Parathyroid adenoma (tissue), 2 donors: ENCODE results near the gene ATN1.

Experiments
- H2AFZ ChIP-seq: fragments of 300-600 bp; sonication (generic); one replicate; pipeline ENCODE4 v1.7.0; 2017; ENCODE audit warnings: antibody characterized with exemption, mild to moderate bottlenecking
- H3K27ac ChIP-seq: fragments of 300-600 bp; sonication (generic); one replicate; pipeline ENCODE4 v1.7.0; 2017
- H3K27me3 ChIP-seq: fragments of 300-600 bp; sonication (generic); one replicate; pipeline ENCODE4 v1.7.0; 2017; ENCODE audit warnings: low read length; ENCODE audit not compliant: control insufficient read depth, insufficient read depth
- H3K36me3 ChIP-seq: fragments of 300-600 bp; sonication (generic); one replicate; pipeline ENCODE4 v1.7.0; 2017; ENCODE audit warnings: low read length; ENCODE audit not compliant: control insufficient read depth, insufficient read depth
- H3K4me1 ChIP-seq: fragments of 300-600 bp; sonication (generic); one replicate; pipeline ENCODE4 v1.7.0; 2017; ENCODE audit warnings: control low read depth
- H3K4me2 ChIP-seq: fragments of 300-600 bp; sonication (generic); one replicate; pipeline ENCODE4 v1.7.0; 2017; ENCODE audit warnings: low read length
- H3K4me3 ChIP-seq: fragments of 300-600 bp; sonication (generic); one replicate; pipeline ENCODE4 v1.7.0; 2017; ENCODE audit warnings: low read depth, low read length
- H3K79me2 ChIP-seq: fragments of 300-600 bp; sonication (generic); one replicate; pipeline ENCODE4 v1.7.0; 2017; ENCODE audit warnings: control low read depth
- H3K9ac ChIP-seq: fragments of 300-600 bp; sonication (generic); one replicate; pipeline ENCODE4 v1.7.0; 2017; ENCODE audit warnings: mild to moderate bottlenecking
- H3K9me3 ChIP-seq: fragments of 300-600 bp; sonication (generic); one replicate; pipeline ENCODE4 v1.7.0; 2017; ENCODE audit warnings: low read length; ENCODE audit not compliant: control insufficient read depth
- CTCF ChIP-seq: fragments of 300-600 bp; sonication (generic); IDR thresholded peaks from one replicate; pipeline ENCODE4 v1.7.0; 2017; ENCODE audit warnings: antibody characterized with exemption, mild to moderate bottlenecking
- donor health status: primary hyperparathyroidism.

The ATN1 gene

GRCh38 chr12:6963791-6964413 lies 36.1 kb downstream of the ATN1 start:
- Histone ChIP-seq H3K4me3 (peak overlapping the region; percentile 99), H3K27ac (peak overlapping the region; percentile 98), H3K9me3 (no peaks in the 10 kb centered on the region), H3K4me1 (peaks cover 21% of the 10 kb centered on the region), H3K9ac (peak overlapping the region; percentile 12), H3K27me3 (no peaks in the 10 kb centered on the region), H3K36me3 (no peaks in the 10 kb centered on the region), H3K79me2 (peaks cover 49% of the 10 kb centered on the region), H3K4me2 (peak overlapping the region; percentile 97), H2AFZ (peak overlapping the region; percentile 35)
- no peak for TF ChIP-seq CTCF

GRCh38 chr12:6964605-6965025 lies 36.9 kb downstream of the ATN1 start:
- Histone ChIP-seq H3K79me2 (peaks cover 55% of the 10 kb centered on the region), H3K9ac (peak overlapping the region; percentile 5), H3K4me3 (peak overlapping the region; percentile 99), H3K36me3 (no peaks in the 10 kb centered on the region), H3K4me1 (peaks cover 25% of the 10 kb centered on the region), H3K9me3 (no peaks in the 10 kb centered on the region), H2AFZ (no peak overlapping the region), H3K27me3 (no peaks in the 10 kb centered on the region), H3K27ac (peak overlapping the region; percentile 98), H3K4me2 (peak overlapping the region; percentile 97)
- TF ChIP-seq CTCF: no peak

GRCh38 chr12:6965026-6965661 lies 37.4 kb downstream of the ATN1 start:
- Histone ChIP-seq H3K27me3 (no peaks in the 10 kb centered on the region), H3K79me2 (peaks cover 60% of the 10 kb centered on the region), H3K9me3 (no peaks in the 10 kb centered on the region), H3K4me2 (peak overlapping the region; percentile 97), H3K9ac (peak overlapping the region; percentile 5), H2AFZ (no peak overlapping the region), H3K4me3 (peak overlapping the region; percentile 99), H3K27ac (peak overlapping the region; percentile 98), H3K36me3 (no peaks in the 10 kb centered on the region), H3K4me1 (peaks cover 25% of the 10 kb centered on the region)
- peak; percentile 95 for TF ChIP-seq CTCF

- no peaks in the 10 kb centered on the region for H3K9me3 ChIP-seq
- no peaks in the 10 kb centered on the region for H3K27me3 ChIP-seq
- H3K4me3 ChIP-seq: no peak overlapping the region
- H3K27ac ChIP-seq: peak overlapping the region; percentile 98
- H3K79me2 ChIP-seq: peaks cover 60% of the 10 kb centered on the region
- peaks cover 25% of the 10 kb centered on the region for H3K4me1 ChIP-seq
- H3K4me2 ChIP-seq: no peak overlapping the region
- TF ChIP-seq CTCF: no peak
- no peak overlapping the region for H2AFZ ChIP-seq
- H3K9ac ChIP-seq: no peak overlapping the region
- no peaks in the 10 kb centered on the region for H3K36me3 ChIP-seq
These were observed 38.0 kb downstream of the ATN1 start for GRCh38 chr12:6965714-6966113.
